Caki2 (cell line): Measurements from ENCODE around the gene TEX35. TPM values are rescaled to one million over a fixed set of nuclear protein-coding genes. Genes with fewer than 3 reads are reported as not detected.
A peak's percentile ranks its signal among the peaks of the same experiment; 100 is the strongest.

Experiments used
- DNase-seq: peaks from one replicate; pipeline ENCODE4 v3.0.0-alpha.2; 2015; ENCODE audit warnings: low read depth
- in situ Hi-C: cut with HindIII; loops from 2 replicates; pipeline ENCODE4 v1.10.0; 2016; ENCODE audit warnings: low sequenced_read_pairs, low pct_unique_long_range_greater_than_20kb, mixed read lengths
- total RNA-seq: library from RNA; depleted of rRNA; stranded (reverse); fragments of >200 nt; shearing (Covaris generic); gene quantifications from 2 replicates; pipeline ENCODE4 v1.2.3, GENCODE V29; 2014; ENCODE audit warnings: low replicate concordance

The TEX35 gene
- total RNA-seq, 1 experiment from 2014 or later: not detected

GRCh38 chr1:178506177-178506576 lies 6.7 kb upstream of the TEX35 start:
- no peak for DNase-seq
- in situ Hi-C loops: no loop called here

GRCh38 chr1:178506669-178507068 lies 6.2 kb upstream of the TEX35 start:
- in situ Hi-C loops: no loop called here
- no peak for DNase-seq

DNA sequence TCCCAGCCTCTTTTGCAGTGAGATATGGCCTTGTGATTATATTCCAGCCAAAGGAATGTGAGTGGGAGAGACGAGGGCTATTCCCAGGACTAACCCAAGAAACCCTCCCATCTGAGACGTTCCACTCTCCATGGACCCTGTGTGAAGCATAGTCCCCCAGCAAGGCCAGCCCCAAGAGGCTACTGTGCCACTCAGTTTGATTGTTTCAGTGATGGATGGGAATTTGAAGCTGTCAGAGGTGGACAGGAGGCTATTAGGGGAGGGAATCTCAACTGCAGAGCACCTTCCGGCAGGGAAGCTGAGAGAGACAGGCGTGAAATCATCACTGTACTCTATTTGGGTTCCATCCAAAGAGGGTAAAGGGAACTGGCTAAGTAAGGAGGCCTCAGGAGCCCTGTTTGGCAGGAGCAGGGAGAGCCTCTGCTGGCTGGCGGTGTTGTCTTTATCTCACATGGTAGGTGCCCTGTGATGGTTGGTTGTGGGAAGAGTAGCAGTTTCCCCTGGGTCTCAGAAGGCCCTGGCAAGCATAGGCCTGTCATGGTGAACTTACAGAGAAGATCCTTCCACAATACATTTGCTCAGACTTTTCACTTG lies 3.4 kb upstream of the TEX35 start:
- DNase-seq: no peak
- in situ Hi-C loops: no loop called here

- no peak for DNase-seq
- in situ Hi-C loops: no loop called here
These were observed 2.8 kb upstream of the TEX35 start for GRCh38 chr1:178510155-178510554.

DNA sequence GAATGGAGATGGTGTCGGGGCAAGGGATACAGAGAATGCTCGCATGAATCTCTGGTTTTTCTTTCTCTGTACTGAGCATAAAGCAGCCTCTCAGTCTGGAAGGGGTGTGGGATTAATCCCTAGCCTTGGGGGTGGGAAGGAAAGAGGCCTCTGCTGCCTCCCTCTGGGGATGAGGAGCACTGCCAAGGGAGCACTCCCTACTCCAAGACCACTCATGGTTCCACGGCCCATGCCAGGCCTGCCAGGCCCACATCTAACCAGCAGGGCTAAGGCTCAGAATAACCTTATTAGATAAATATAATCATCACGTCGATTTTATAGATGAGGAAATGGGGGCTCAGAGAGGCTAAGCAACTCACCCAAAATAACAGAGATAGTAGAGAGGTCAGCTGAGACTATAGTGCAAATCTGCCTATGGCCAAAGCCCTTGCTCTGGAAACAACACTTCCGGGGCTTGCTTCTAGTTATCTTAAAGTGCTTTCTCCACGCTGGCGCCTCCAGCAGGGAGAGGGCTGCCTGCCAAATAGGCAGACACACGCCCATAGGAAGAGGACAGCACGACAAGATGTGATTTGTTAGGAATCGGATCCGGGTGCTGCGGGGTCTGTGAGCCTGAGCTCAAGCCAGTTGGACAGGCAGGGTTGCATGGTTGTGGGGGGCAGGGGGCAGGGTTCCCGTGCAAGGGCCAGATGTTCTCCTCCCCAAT lies 522 bp downstream of the TEX35 start:
- in situ Hi-C loops: no loop called here
- no peak for DNase-seq

DNA sequence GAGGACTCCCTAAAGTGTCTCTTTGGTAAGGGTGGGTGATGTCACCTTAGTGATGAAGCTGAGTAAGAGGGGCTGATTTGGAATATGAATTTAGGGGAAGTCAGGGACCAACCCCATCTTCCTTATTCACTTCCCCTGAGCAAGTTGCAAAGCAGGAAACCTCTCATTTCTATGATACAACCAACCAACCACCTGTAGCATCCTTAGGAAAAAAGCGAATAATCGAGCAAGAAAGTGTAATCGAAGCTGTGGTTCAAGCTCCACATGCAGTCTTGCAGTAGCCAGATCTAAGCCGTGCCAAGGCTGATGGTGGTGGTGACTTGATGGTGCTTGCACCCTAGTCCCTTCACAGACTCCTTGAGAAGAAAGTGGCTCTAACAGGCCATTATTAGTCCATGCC lies 3.2 kb downstream of the TEX35 start:
- no peak for DNase-seq
- in situ Hi-C loops: no loop called here

DNA sequence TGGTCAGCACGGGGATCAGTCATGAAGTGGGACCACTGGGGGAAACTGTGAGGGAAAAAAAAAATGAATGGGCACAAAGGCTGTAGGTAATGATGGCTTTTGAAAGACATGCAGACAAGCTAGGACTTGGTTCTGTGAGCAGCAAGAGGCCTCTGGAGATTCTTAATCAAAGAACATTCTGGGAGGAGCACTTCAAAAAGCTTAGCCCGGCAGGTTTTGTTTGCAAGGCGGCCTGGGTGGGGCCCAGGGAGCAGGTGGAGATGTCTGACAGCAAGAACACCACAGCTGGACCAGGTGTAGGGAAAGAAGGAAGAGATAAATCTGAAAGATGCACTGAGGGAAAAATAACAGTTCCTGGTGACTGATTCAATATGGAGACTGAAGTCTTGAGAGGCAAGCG lies 6.0 kb downstream of the TEX35 start:
- in situ Hi-C loops: no loop called here
- no peak for DNase-seq

DNA sequence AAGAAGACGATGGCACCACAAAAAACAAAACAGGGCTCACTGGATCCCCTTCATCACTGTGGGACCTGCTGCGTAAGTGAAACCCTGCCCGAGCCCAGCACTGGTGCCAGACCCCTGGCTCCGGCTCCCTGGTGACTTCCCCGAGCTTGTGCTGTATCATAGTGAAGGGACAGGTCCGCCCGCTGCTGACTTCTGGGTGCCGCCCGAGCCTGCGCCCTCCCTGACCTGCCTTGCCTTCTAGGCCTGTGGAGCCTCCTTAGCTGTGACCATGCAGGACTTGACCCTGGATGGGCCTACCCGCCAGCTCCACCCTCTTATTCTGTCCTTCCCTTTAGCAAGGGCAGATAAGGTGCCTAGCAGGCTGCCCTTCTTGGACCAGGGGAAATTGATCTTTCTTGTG lies 7.9 kb downstream of the TEX35 start:
- in situ Hi-C loops: no loop called here
- DNase-seq: no peak

- no peak for DNase-seq
- in situ Hi-C loops: no loop called here
These were observed 8.3 kb downstream of the TEX35 start for GRCh38 chr1:178521241-178521640.

DNA sequence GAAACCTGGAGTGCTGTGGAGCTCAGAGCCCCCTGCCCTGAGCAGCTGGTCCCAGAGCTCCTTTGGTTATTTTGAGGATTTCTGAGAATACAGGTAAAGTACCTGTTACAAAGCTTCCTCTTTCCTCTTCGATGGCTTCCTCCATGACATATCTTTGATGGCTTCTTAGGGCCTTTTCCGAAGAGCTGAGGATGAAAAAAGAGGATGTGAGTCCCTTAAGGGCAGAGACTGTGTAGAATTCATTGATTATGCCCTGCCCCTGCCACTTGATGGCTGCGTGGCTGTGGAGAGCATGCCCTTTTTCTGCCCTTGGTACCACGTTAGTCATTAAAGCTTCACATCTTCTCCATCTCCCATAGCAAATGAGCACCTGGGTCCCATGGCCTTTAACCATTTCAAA lies 14.2 kb downstream of the TEX35 start:
- no peak for DNase-seq
- in situ Hi-C loops: loop anchor here (25.0 kb wide), 1 partner anchor 485 kb away; no protein-coding TSS in a partner anchor

GRCh38 chr1:178528228-178528952 lies 15.5 kb downstream of the TEX35 start:
- in situ Hi-C loops: loop anchor here (25.0 kb wide), 1 partner anchor 484 kb away; no protein-coding TSS in a partner anchor
- no peak for DNase-seq

GRCh38 chr1:178528953-178529335 lies 16.0 kb downstream of the TEX35 start:
- no peak for DNase-seq
- in situ Hi-C loops: loop anchor here (25.0 kb wide), 1 partner anchor 483 kb away; no protein-coding TSS in a partner anchor

DNA sequence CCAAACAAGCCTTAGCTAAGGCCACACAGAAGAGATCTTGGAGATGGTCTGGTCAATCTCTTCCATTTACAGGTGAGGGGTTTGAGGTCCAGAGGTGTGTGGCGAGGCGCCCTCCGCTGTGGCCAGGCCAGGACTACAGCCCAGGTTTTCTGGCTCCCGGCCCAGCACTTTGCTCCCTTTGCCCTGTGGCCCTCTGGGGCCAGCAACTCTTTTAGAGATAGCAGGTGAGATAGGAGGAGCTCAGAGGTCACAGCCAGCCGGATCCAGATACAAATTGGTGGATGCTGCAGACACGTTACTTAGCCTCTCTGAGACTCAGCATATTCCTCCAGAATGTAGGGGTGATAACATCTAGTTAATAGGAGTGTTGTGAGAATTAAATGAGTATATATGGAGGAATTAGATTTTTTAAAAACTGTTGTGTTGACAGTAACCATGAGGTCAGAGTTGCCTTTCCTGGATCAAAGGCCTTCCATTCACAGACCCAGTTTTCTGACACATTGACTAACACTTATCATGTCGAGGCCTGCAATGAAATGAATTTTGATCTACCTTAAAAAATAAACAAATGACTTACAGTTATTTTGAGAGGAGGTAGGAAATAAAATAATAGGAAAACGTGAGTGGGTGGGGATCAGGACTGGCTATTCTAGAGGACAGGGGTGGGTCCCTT lies 16.6 kb downstream of the TEX35 start:
- DNase-seq: no peak
- in situ Hi-C loops: loop anchor here (25.0 kb wide), 1 partner anchor 483 kb away; no protein-coding TSS in a partner anchor

DNA sequence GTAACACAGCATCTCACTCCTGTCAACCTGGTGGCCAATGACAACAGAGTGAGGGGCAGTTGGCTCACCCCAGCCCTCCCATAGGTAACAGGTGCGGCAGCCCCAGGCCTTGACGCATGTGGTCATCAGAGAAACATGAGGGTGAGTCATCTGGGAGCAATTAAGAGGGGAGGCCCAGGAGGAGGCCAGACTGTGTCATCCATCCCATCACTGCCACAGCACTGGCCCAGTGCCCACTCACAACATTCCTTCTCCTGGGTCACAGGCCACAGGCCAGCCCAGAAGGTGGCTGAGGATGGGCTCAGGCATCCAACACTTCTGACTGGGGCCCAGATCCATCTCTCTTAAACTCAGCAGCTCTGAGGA lies 17.1 kb downstream of the TEX35 start:
- peak; percentile 89 for DNase-seq
- in situ Hi-C loops: loop anchor here (25.0 kb wide), 1 partner anchor 482 kb away; no protein-coding TSS in a partner anchor

DNA sequence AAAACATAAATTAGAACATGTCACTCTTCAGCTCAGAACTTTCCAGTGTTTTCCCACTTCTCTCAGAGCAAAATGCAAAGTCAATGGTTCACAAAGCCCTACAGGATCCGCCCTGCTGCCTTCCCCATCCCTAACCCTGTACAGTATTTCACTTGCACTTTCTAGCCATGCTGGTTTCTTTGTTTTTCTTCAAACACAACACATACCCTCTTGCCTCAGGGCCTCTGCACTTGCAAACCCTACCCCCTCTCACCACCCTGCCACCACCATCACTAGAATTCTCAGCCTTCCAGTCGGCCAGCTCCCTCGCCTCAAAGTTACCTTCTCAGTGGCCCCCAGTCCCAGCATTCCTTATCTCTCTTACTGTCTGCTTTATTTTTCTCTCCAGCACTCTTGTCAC lies 17.6 kb downstream of the TEX35 start:
- in situ Hi-C loops: loop anchor here (25.0 kb wide), 1 partner anchor 482 kb away; no protein-coding TSS in a partner anchor
- no peak for DNase-seq

- no peak for DNase-seq
- in situ Hi-C loops: loop anchor here (25.0 kb wide), 1 partner anchor 480 kb away; no protein-coding TSS in a partner anchor
These were observed 19.0 kb downstream of the TEX35 start for GRCh38 chr1:178531887-178532286.

GRCh38 chr1:178532392-178532791 lies 19.5 kb downstream of the TEX35 start:
- in situ Hi-C loops: loop anchor here (25.0 kb wide), 1 partner anchor 480 kb away; no protein-coding TSS in a partner anchor
- peak; percentile 67 for DNase-seq

DNA sequence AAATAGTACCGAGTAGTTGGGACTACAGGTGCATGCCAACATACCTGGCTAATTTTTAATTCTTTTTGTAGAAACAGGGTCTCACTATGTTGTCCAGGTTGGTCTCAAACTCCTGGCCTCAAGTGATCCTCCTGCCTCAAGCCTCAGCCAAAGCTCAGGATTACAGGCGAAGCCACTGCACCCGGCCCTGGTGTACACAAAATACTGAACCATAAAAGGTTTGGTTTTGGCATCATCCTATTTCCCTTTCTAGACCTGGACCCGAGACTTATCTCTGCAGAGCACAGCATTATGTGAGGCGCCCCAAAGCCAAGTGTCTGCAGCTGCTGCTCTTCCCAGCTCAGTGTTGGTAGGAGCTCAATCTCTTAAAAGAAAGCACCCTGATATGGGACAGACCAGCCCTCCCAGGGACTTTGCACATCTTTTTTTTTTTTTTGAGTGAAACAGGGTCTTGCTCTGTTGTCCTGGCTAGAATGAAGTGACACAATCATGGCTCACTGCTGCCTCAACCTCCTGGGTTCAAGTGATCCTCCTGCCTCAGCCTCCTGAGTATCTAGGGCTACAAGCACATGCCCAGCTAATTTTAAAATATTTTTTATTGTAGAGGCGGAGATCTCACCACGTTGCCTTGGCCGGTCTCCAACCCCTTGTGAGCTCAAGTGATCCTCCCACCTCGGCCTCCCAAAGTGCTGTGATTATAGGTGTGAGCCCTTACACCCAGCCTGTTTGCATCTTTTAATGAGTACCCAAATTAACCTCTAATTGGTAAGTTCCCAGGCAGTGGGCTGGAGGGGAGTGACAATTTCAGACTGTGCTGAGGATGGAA lies 20.4 kb downstream of the TEX35 start:
- no peak for DNase-seq
- in situ Hi-C loops: loop anchor here (25.0 kb wide), 1 partner anchor 479 kb away; no protein-coding TSS in a partner anchor
